ENCODE data around the gene LUZP2. TPM values are rescaled to one million over a fixed set of nuclear protein-coding genes. Genes with fewer than 3 reads are reported as not detected.

Gene LUZP2
- polyA plus RNA-seq, 1 of the 3 experiments (the other 2 are of a cell fraction): 0.03 TPM

- Histone ChIP-seq H3K4me3 (ENCODE audit: low read depth in 2 of 2, low read length in 1 of 2) (no peak overlapping the region), H3K9me2 (no peaks in the 10 kb centered on the region), H3K4me1 (ENCODE audit: control insufficient read depth in 1 of 2, insufficient read depth in 2 of 2, low read depth in 1 of 2, low read length in 1 of 2) (no peaks in the 10 kb centered on the region), H3K9ac (no peak overlapping the region), H3K9me3 (no peaks in the 10 kb centered on the region), H3K36me3 (replicated peaks in 1 of 2; ENCODE audit: control insufficient read depth in 1 of 2, insufficient read depth in 2 of 2, low read length in 1 of 2) (no peaks in the 10 kb centered on the region), H3K4me2 (no peak overlapping the region), H3K79me2 (ENCODE audit: insufficient read depth) (no peaks in the 10 kb centered on the region), H4K20me1 (ENCODE audit: insufficient read depth) (no peaks in the 10 kb centered on the region), H3F3A (replicated peaks; ENCODE audit: insufficient read depth) (no peaks in the 10 kb centered on the region), H3K27me3 (ENCODE audit: insufficient read depth) (no peaks in the 10 kb centered on the region), H2AFZ (ENCODE audit: low read depth) (no peak overlapping the region), H3K27ac (ENCODE audit: low read depth in 2 of 2, low read length in 1 of 2) (no peak overlapping the region)
- CTCF ChIA-PET: no interaction called here
- no peak for TF ChIP-seq EZH2phosphoT487 (IDR thresholded peaks at IDR 0.05; ENCODE audit: borderline replicate concordance, low read depth)
- no peak for TF ChIP-seq USF1 (IDR thresholded peaks at IDR 0.05; ENCODE audit: borderline replicate concordance, low read depth)
- TF ChIP-seq MXI1 (IDR thresholded peaks at IDR 0.05; ENCODE audit: low read depth, low read length): no peak
- no peak for TF ChIP-seq PBX3 (IDR thresholded peaks at IDR 0.05)
- no peak for TF ChIP-seq YY1 (IDR thresholded peaks at IDR 0.05; ENCODE audit: low read depth)
- TF ChIP-seq NRF1 (IDR thresholded peaks at IDR 0.05; ENCODE audit: low read depth, low read length): no peak
- no peak for TF ChIP-seq EP300 (IDR thresholded peaks at IDR 0.05; ENCODE audit: borderline replicate concordance in 1 of 2, low read depth in 1 of 2, low read length in 1 of 2)
- no peak for TF ChIP-seq NFIC (IDR thresholded peaks at IDR 0.05; ENCODE audit: borderline replicate concordance)
- no peak for DNase-seq
- POLR2A ChIA-PET: no interaction called here
Observed at GRCh38 chr11:24754406-24754805, 257.6 kb downstream of the LUZP2 start.

- Histone ChIP-seq H4K20me1 (ENCODE audit: insufficient read depth) (no peaks in the 10 kb centered on the region), H3K27ac (ENCODE audit: low read depth in 2 of 2, low read length in 1 of 2) (no peak overlapping the region), H3K4me2 (no peak overlapping the region), H3K79me2 (ENCODE audit: insufficient read depth) (no peaks in the 10 kb centered on the region), H3F3A (replicated peaks; ENCODE audit: insufficient read depth) (no peaks in the 10 kb centered on the region), H3K4me3 (ENCODE audit: low read depth in 2 of 2, low read length in 1 of 2) (no peak overlapping the region), H3K9ac (no peak overlapping the region), H3K36me3 (replicated peaks in 1 of 2; ENCODE audit: control insufficient read depth in 1 of 2, insufficient read depth in 2 of 2, low read length in 1 of 2) (no peaks in the 10 kb centered on the region), H3K9me3 (no peaks in the 10 kb centered on the region), H3K4me1 (ENCODE audit: control insufficient read depth in 1 of 2, insufficient read depth in 2 of 2, low read depth in 1 of 2, low read length in 1 of 2) (no peaks in the 10 kb centered on the region), H3K9me2 (no peaks in the 10 kb centered on the region), H2AFZ (ENCODE audit: low read depth) (no peak overlapping the region), H3K27me3 (ENCODE audit: insufficient read depth) (no peaks in the 10 kb centered on the region)
- 77% methylated on average over 7 of the region's 7 CpGs for whole genome bisulfite sequencing (ENCODE audit: low lambda C conversion rate)
- DNase-seq: no peak
- ChIA-PET POLR2A (no interaction called here), CTCF (no interaction called here)
- no peak for TF ChIP-seq POLR2AphosphoS5 (IDR thresholded peaks at IDR 0.05; ENCODE audit: low read depth, low read length)
- no peak for TF ChIP-seq RCOR1 (IDR thresholded peaks at IDR 0.05; ENCODE audit: low read length)
- no peak for TF ChIP-seq YY1 (IDR thresholded peaks at IDR 0.05; ENCODE audit: low read depth)
- no peak for TF ChIP-seq USF2 (IDR thresholded peaks at IDR 0.05; ENCODE audit: borderline replicate concordance, low read depth, low read length)
- no peak for TF ChIP-seq SIN3A (IDR thresholded peaks at IDR 0.05; ENCODE audit: borderline replicate concordance, low read depth, low read length)
- TF ChIP-seq FOXJ3 (CRISPR knock-in tag; IDR thresholded peaks at IDR 0.05): no peak
- TF ChIP-seq NFIC (IDR thresholded peaks at IDR 0.05; ENCODE audit: borderline replicate concordance): no peak
- no peak for TF ChIP-seq MEF2A (IDR thresholded peaks at IDR 0.05; ENCODE audit: borderline replicate concordance, low read depth)
- no peak for TF ChIP-seq TAF1 (IDR thresholded peaks at IDR 0.05; ENCODE audit: borderline replicate concordance, low read depth, low read length)
- no peak for TF ChIP-seq CHD2 (IDR thresholded peaks at IDR 0.05; ENCODE audit: low read length, partially characterized antibody)
- no peak for TF ChIP-seq EP300 (IDR thresholded peaks at IDR 0.05; ENCODE audit: borderline replicate concordance in 1 of 2, low read depth in 1 of 2, low read length in 1 of 2)
- no peak for TF ChIP-seq MAX (IDR thresholded peaks at IDR 0.05; ENCODE audit: low read depth)
Observed at GRCh38 chr11:24755260-24755839, 258.5 kb downstream of the LUZP2 start.

Measured in SK-N-SH (cell line).